GM21381 (cell line): ENCODE measurements around the gene RNU6-1.

Experiments
- ATAC-seq: cut with Tn5 transposase; IDR thresholded peaks from one replicate; pipeline ENCODE4 v1.9.1; 2021; ENCODE audit warnings: mild to moderate bottlenecking, moderate library complexity; ENCODE audit not compliant: unreplicated experiment

Gene RNU6-1

DNA sequence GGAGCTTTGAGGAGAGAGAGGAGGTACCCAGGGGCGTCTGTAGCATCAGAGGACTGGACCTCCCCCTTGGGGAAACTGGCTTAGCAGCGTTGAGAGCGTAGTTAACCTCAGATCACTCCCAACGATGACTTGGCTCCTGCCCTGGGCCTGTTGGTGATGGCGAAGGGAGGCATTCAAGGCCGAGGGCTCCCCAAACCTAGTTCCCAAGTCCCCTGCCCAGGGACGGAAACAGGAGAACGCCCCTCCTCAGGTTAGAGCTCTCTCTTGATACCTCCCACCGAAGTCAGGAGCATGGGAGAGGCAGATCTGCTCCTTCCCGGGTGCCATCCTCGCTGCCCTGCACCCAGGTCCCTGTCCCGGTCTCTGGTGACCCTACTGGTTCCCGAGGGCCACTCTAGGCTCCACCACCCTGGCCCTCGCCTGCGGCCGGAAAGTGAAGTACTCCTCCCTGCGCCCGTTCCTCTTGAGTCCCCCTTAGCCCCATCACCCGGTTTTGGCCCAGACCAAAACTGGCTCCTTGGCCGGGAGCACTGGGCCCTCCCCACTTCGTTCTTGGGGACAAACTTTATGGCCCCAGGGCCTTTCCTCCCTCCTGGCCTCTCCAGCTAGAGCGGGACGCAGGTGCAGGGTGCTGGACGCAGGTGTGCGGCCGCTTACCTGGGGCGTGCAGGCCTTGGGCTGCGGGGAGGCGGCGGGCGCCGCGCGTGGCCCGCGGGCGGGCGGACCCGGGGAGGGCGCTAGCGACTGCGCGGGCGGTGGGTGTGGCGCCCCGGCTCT lies 17.1 kb downstream of the RNU6-1 start:
- ATAC-seq = no peak

GRCh38 chr15:67821784-67822440 lies 17.9 kb downstream of the RNU6-1 start:
- no peak for ATAC-seq

DNA sequence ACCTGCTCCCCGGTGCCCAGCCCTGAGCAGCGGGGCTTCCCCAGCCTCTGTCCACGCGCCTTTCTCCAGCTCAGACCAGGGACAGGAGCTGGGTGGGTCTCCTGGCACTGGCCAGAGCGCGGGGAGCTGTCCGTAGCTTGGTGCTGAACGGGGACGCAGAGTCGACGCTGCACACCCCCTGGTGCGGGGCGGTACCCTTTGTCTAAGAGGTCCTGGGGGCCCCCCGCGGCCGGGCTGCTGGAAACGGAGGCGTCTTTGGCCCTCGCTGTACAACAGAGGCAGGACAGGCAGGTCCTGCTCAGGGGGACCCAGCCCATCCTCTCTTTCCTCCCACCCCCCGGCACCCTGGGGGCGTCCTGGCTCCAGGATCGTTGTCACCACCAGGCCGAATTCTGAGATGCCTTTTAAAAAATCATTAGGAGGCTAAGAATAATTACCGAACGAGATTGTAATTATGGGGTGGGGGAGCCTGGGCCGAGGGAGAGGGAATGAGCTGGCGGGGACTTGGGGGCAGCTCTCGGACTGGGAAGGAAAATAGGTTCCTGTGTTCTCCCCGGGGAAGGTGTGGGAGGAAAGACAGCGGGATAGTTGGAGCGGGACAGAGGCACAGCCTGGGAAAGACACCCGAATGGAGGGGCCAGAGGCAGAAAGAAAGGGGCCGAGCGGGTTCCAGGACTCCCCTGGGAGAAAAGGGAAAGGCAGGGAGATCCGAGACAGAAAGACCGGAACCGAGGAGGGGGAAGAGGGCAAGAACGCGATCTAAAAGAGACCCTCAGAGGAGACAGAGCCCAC lies 18.7 kb downstream of the RNU6-1 start:
- ATAC-seq = no peak

- no peak for ATAC-seq
These were observed 19.5 kb downstream of the RNU6-1 start for GRCh38 chr15:67820122-67820991.

- ATAC-seq = no peak
These were observed 20.2 kb downstream of the RNU6-1 start for GRCh38 chr15:67819636-67820035.

- ATAC-seq = no peak
These were observed 21.4 kb downstream of the RNU6-1 start for GRCh38 chr15:67818464-67818863.

DNA sequence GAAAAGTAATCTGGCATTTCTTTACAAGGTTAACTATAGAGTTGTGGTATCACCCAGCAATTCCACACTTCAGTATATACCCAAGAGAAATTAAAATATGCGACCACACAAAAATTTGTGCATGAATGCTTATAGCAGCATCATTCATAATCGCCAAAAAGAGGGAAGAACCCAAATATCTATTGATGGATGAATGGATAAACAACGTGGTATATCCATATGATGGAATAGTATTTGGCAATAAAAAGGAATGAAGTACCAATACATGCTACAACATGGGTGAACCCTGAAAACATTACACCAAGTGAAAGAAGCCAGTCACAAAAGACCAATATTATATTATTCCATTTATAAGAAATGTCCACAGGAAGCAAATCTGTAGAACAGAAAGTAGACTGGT lies 23.2 kb downstream of the RNU6-1 start:
- no peak for ATAC-seq

DNA sequence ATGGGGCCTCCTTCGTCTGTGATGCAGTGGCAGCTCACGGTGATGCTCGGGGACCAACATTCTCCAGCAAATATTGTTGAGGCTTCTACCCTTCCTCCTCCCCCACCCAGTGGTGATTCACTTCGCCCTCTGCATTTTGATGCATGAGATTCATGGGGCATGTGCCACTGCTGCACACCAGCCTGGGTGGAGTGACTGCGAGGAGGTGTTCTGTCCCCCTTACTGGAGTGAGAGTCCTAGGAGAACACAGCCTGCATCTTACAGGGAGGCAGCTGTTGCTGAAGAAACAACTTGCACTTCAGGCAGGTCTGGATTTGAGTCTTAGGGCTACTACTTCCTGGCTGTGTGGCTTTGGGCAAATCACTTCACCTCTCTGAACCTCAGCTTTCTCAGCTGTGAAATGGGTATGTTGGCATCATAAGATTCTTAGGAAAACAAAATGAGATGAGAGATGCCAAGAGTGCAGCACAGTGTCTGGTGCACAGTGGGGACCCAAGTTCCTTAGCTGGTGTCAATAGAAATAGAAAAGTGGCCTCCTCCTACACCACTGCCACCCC lies 24.7 kb downstream of the RNU6-1 start:
- ATAC-seq = no peak

DNA sequence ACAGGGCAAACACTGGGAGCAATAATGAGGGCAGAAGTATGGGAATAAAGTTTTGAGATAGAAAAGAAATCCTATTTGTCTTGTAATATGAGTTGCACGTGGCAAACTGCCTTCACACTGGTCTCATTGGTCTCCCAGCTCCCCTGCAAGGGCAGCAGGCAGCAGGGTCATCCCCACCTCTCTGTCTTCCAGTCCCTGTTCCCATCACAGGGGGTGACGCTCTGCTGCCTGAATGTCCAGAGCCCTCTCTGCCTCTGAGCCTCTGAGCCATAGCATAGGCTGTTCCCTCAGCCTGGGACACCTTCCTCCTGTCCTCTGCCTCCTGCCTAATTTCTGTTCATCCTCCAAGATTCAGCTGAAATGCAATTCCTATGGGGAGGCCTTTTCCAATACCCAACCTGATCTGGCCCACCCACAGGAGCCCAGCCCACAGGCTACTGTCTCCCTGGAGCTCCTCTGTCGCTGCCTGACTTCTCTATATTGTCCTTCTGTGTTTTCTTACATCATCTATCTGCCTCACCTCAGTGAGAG lies 26.7 kb downstream of the RNU6-1 start:
- ATAC-seq = no peak

GRCh38 chr15:67812241-67812644 lies 27.6 kb downstream of the RNU6-1 start:
- ATAC-seq = no peak

- ATAC-seq = no peak
These were observed 30.0 kb downstream of the RNU6-1 start for GRCh38 chr15:67809866-67810265.

DNA sequence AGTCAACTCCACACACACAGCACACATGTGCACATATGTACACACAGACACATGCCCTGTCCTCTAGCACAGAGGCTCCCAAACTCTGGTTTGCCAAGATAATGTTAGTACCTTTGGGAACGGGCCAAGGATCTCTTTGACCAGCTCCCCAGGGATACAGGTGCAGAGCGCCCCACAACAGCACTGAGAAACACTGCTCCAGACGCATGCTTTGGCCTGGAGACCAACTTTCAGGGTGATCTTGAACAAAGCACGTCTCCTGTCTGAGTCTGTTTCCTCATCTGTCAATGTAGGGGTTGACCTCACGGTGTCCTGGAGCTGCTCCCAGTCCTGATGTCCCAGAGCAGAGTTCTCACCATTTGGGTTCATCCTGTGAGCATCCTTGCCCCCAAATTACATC lies 30.4 kb downstream of the RNU6-1 start:
- no peak for ATAC-seq

DNA sequence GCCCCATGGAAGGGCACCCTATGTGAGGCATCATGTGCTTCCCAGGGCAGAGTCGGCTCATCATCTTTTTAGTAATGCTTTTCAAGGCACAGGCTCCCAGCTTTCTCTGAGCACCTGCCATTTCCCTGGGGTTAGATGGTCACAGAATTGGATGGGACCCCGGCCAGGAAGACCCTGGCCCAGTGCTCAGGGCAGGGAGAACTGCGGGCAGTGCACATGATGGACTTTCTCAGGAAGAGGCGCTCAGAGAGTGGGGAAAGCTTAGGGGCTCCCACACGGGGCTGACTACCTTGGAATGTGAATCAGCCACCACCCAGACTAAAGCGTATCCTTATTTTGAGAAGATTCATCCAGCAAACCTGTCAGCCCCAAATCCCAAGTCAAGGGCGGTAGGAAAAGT lies 31.0 kb downstream of the RNU6-1 start:
- ATAC-seq = no peak

GRCh38 chr15:67807836-67808235 lies 32.0 kb downstream of the RNU6-1 start:
- no peak for ATAC-seq

- no peak for ATAC-seq
These were observed 32.7 kb downstream of the RNU6-1 start for GRCh38 chr15:67807141-67807540.

DNA sequence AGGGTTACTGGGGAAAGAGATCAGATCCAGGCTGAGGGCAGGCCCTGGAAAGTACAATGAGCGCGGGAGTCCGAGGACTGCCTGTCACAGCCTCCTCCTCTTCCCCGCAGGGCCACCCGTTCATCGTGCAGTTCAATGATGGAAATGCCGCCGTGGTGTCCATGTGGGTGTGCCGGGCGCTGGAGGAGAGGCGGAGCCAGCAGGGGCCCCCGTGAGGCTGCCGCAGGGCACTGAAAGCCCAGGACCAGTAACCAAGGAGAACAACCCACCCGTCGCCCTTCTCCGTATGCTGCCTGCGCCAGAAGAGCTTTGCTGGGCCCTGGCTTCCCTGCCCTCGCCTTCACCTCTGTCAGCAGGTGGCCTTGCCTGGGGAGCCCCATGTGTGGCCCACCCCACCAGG lies 33.3 kb downstream of the RNU6-1 start:
- ATAC-seq = no peak

- no peak for ATAC-seq
These were observed 34.0 kb downstream of the RNU6-1 start for GRCh38 chr15:67805666-67806516.

- no peak for ATAC-seq
These were observed 34.7 kb downstream of the RNU6-1 start for GRCh38 chr15:67805008-67805665.
